HG03442 (cell line): ENCODE measurements around the gene ISOC2.
"Not testable (repeated sequence)": the region's sequence is repeated elsewhere in the genome, so short reads cannot be mapped to it uniquely, and the experiment has no call there.

Experiments
- ATAC-seq: cut with Tn5 transposase; IDR thresholded peaks from one replicate; pipeline ENCODE4 v1.9.1; 2021; ENCODE audit warnings: mild to moderate bottlenecking, moderate library complexity; ENCODE audit not compliant: unreplicated experiment

The ISOC2 gene

DNA sequence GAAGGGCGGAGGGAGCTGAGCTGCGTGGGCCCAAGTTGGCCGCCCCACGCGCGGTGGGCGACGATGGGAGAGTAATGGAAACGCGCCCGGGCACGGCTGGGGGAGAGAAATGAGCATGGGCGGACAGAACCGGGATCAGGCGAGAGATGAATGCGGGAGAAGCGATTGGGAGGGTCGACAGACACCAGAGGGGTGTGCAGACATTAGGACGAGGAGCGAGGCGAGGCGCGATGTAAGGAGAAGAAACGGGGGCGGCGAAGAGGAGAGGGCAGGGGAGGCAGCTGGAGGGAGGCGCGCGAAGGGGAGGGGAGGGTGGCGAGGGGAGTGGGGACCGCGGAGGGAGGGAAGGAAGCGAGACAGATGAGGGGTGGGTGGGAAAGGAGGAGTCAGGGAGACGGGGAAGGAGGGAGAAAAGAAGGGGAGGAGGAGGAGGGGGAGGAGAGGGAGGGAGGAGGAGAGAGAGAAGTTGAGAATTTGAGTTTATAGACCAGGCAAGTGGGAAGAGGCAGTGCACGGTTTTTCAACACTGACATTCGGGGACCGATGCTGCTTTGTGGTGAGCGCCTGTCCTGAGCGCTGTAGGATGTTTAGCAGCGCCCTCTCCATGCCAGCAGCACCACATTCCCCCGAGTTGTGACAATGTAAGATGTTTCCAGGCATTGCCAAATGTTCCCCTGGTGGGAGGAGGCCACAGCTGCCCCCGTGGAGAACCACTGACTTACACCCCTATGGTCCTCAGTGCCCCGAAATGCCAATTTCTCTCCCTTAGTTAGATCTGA lies 18.2 kb downstream of the ISOC2 start, which contains the start of gene SHISA7:
SHISA7 (minus strand) TSS at position 256 of the 779 bp plus-strand sequence. CDS start 437 bp downstream, outside the sequence.
- ATAC-seq = no peak

DNA sequence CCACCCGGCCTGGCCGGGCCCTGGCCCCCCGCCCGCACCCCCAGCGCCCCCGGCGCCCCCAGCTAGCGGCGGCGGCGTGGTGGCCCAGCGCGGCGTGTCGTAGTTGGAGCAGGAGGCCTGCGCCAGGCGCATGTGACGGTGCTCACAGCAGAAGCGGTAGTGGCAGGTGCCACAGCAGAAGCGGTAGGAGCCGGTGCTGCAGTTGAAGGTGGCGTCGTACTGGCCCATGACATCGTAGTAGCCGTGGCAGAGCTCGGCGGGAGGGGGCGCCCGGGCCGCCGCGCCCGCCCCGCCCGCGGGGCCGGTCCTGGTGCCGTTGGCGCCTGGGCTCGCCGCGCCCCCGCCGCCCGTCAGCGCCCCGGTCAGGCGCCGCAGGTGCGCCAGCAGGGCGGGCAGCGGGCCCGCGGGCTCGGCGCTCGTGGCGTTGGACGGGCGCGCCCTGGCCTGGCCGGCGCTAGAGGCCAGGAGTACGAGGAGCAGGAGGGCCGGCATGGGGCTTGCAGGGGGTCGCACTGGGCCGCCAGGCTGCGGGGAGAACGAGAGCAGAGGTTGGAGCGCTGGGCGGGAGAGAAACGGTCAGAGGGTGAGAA lies 19.0 kb downstream of the ISOC2 start:
- no peak for ATAC-seq

DNA sequence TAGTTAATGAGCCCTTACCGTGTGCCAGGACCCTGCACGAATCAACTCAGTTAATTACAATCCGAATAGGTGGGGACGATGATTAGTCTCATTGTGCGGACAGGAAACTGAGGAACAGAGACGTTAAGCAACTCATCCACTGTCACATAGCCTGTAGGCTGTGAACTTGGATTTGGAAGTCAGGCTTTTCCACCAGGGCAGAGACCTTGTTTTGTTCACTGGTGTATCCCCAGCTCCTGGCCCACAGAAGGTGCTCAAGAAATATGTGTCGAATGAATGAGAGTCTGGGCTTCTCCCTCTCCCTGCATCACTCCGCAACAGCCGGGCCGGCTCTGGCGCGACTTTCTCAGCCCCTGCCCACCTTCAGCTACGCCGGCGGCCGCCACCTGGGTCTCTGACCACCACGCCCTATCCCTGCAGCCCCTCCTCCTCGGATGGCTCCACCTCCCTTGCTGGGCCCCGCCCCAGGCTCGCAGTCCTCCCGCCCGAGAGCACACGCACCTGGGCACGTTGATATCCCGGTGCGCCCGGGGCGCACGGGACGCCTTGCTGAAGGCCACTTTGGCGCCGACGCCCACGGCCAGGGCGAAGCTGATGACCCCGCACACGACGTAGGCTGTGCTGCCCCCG lies 19.6 kb downstream of the ISOC2 start:
- ATAC-seq = no peak

DNA sequence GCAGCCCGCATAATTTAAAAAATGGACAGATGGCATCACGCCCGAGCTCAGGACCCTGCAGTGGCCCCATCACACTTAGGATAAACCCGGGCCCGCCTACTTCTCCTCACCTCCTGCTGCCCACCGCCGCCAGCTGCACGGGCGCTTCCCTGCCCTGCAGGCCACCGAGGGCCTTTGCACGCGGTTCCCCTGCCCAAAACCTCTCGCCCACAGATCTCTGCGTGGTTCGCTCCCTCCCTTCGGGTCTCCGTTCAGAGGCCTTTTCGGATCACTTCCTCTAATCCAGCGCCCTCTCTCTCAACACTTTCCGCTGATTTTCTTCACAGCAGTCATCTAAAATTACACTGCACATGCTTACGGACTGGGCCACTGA lies 20.1 kb downstream of the ISOC2 start:
- no peak for ATAC-seq

DNA sequence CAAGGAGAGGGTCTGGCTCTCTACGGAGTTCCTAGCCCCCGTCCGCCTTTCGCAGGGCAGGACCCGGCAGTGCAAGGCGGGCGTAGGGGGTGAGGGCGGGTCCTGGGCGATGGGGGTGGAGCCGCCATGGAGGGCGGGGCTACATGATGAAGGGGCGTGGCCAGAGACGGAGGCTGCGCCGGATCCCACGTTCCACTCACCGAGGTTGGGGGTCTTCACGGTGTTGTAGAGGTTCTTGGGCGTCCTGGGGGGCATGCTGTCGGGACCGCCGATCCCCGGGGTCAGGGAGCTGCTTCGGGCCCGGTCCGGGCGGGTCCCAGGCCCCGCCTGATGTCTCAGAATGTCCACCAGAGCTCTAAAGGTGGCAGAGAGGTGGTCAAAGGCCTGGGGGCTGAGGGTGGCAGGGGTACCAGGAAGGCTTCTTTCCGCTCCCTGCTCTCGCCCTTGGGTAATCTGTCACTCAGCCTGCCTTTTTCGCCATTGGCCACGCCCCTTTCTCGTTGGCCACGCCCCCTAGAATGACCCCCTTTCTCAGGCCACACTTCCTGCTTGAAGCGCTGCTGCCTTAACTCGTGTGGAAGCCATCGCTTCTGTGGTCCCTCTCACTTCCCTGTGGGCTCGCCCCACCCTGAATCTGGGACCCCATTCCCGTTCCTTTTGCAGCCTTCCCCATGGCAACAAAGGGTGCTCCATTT lies 20.9 kb downstream of the ISOC2 start:
- ATAC-seq = no peak

DNA sequence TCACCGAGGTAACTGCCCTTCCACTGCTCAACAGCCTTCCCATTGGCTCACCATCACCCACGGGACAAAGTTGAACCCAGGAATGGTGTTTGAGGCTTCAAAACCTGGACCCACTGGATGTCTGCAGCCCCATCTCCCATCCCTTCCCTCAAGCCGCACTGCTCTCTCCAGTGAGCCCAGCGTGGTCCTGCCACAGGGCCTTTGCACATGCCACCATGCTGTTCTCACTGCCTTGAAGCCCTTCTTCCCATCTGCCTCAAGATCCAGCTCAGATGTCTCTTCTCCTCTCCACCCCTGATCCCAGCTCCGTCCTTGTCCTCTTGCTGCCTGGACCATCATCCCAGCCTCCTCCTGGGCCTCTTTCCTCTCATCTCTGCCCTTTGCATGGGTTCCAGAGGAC lies 22.4 kb downstream of the ISOC2 start:
- no peak for ATAC-seq

DNA sequence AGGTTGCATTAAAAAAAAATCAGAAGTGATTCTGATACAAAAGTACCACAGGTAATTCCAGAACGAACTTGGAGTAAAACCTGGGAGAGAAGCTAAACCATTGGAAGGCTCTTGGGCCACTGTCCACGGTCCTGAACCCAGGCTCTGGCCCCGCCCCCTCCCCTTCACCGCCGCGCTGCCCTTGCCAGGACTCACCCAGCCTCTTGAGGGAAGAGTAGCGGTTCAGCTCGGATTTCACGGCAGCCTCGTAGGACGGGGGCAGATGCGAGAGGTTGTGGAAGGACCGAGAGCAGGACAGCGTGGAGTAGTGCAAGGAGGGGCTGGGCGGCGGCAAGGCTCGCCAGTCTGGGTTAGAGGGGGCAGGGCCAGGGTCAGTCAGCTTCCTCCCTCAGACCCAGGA lies 24.0 kb downstream of the ISOC2 start:
- ATAC-seq = no peak

DNA sequence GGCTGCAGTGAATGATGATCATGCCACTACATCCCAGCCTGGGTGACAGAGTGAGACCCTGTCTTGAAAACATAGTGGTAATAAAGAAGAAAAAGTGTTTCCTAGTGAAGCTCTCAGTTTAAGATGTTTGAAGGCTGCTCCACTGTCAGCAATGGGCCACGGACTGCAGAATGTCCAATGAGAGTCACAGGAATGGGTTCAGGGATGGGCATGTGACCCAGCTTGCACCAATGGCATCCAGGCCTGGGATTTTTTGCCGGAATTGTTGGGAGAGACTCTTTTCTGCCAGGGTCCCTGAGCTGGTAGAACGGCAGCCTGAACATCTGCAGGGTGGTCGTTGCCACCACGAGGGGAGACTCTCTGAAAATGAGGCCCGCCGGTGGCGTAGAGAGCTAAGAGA lies 24.6 kb downstream of the ISOC2 start:
- ATAC-seq = no peak

DNA sequence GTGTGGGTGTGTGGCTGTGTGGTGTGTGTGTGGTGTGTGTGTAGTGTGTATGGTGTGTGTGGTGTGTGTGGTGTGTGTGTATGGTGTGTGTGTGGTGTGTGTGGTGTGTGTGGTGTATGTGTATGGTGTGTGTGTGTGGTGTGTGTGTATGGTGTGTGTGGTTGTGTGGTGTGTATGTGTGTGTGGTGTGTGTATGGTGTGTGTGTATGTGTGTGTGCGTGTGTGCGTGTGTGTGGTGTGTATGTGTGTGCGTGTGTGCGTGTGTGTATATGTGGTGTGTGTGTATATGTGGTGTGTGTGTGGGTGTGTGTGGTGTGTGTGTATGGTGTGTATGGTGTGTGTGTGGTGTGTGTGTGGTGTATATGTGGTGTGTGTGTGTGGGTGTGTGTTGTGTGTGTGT lies 26.4 kb downstream of the ISOC2 start:
- ATAC-seq = no peak

DNA sequence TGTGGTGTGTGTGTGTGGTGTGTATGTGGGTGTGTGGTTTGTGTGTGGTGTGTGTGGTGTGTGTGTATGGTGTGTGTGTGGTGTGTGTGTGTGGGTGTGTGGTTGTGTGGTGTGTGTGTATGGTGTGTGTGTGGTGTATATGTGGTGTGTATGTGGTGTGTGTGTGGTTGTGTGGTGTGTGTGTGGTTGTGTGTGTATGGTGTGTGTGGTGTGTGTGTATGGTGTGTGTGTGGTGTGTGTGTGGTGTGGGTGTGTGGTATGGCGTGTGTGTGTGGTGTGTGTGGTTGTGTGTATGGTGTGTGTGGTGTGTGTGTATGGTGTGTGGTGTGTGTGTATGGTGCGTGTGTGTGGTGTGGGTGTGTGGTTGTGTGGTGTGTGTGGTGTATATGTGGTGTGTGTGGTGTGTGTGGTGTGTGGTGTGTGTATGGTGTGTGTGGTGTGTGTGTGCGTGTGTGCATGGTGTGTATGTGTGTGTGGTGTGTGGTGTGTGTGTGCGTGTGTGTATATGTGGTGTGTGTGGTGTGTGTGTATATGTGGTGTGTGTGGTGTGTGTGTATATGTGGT lies 27.0 kb downstream of the ISOC2 start:
- ATAC-seq = no peak

DNA sequence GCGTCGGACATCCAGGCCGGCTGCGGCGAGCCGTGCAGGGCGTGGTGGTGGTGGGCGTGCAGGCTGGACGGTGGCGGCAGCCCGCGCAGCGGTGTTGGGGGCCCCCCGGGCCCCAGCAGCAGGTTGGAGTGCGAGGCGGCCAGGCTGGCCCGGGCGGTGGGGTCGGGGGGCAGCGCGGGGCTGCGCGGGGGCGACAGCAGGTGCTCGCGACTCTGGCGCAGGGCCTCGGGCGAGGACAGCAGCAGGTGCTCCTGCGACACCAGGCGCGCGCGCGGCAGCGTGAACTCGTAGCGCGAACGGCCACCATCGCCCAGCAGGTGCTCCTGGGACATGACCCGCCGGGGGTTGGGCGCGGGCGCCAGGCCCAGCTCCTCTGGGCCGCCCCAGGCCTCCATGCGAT lies 28.1 kb downstream of the ISOC2 start:
- no peak for ATAC-seq

DNA sequence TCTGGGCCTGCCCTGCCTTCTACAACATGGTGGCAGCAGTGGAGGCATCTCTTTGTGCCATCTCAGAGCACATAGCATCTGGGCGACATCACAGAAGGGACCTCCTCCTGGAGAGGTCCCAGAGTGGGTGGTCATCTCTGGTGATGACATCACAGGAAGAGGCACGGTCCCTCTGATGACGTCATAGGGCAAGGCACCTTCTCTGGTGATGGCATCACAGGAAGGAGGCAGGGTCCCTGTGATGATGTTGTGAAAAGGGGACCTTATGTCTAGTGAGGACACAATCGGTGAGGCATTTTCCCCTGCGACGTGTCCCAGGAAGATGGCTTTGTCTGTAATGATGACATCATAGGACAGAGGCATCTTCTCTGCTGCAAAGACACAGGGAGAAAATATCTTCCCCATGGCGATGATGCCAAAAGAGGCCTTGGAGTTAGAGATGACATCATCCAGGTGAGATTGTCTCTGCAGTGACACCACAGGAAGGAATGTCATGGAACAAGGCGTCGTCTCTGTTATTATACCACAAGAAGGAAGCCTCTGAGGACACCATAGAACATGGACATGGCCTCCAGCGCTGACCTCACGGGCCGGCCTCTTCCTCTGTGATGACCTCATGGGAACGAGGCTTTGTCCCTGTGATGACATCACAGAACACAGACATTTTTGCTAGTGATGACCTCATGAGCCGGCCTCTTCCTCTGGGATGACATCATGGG lies 29.0 kb downstream of the ISOC2 start:
- ATAC-seq = no peak

DNA sequence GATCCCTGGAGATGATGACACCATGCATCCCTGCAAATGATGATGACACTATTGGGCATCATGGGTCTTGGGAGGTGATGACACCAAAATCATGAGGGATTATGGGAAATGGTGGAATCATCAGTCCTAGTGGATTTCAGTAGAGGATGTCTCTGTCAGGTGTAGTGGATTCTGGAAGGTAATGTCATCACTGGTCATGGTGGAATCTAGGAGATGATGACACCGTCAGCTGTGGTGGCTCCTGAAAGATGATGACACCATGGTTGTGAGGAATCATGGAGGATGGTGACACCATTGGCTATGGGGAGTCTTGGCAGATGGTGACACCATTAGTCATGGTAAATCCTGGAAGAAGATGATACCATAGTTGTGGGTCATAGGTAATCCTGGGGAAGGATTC lies 30.3 kb downstream of the ISOC2 start:
- no peak for ATAC-seq

DNA sequence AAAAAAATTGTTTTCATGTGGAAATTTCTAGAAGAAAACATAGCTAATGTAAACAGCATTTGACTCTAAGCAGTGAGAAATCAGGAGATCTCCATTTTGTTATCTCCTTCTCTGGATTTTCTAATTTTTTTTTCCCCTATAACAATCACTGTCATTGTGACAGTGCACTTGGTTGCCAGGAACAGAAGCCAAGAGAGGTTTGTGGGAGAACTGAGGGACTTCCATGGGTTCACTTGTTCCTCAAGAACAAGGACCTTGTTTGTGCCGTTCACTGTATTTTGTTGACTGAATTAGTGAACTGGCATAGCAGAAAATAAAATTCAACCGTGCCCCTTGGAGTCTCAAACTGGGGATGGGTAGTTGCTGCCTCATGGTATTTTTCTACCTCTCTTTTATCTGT lies 35.4 kb downstream of the ISOC2 start:
- no peak for ATAC-seq

DNA sequence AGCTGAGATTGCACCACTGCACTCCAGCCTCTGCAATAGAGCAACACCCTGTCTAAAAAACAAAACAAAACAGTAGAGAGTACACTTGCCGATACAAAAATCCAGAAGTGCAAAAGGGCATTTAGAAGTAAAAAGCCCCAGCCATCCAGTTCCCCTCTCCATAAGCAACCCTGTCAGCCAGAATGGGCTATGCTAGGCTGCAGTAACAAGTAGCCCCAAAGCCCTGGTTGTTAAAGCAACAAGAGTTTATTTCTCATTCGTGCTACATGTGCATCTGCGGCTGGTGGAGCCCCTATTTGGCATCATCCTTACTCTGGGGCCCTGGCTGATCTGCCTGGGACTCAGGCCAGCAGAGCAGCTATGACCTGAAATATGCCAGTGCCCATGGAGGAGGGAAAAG lies 36.9 kb downstream of the ISOC2 start:
- ATAC-seq = no peak

DNA sequence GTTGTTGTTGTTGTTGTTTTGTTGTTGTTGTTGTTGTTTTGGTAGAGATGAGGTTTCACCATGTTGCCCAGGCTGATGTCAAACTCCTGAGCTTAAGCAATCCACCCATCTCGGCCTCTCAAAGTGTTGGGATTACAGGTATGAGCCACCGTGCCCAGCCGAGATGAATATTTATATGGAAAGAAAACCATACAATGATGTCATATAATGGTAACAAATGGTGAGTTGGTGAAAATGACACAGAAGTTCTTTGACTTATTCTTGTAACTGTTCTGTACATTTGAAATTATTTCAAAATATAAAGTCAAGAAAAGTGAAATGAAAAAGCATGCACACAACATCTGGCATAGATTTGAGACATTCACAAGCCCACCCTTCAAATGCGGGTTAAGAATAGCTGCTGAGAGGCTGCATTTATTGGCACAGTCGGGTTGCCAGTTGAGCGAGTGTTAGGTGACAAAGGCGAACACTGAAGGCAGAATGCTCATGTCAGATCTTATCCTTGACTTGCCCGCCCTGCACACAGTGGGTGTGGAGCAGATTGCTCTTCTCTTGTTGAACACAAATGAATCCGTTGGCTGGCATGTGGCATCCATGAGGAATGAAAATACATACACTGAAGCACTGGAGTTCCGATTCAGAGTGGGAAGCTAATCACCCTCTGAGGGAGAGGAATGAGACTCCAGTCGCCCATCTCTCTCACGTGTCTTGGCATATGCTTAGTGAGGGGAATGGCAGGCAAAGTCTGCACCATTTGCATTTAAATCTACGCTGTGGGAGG lies 38.0 kb downstream of the ISOC2 start:
- no peak for ATAC-seq

DNA sequence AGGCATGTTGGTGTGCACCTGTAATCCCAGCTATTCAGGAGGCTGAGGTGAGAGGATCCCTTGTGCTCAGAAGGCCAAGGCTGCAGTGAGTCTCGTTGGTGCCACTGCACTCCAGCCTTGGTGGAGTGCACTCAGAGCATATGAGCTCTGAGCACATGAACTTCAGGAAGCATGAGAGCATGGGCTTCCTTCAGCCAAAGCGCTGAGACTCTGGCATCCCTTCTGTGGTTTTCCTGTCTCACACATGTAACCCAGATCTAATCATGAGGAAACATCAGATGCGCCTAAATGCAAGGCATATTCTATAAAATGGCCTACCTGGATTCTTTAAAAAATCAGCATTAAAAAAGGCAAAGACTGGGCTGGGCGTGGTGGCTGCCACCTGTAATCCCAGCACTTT lies 40.2 kb downstream of the ISOC2 start:
- not testable (repeated sequence) for ATAC-seq

DNA sequence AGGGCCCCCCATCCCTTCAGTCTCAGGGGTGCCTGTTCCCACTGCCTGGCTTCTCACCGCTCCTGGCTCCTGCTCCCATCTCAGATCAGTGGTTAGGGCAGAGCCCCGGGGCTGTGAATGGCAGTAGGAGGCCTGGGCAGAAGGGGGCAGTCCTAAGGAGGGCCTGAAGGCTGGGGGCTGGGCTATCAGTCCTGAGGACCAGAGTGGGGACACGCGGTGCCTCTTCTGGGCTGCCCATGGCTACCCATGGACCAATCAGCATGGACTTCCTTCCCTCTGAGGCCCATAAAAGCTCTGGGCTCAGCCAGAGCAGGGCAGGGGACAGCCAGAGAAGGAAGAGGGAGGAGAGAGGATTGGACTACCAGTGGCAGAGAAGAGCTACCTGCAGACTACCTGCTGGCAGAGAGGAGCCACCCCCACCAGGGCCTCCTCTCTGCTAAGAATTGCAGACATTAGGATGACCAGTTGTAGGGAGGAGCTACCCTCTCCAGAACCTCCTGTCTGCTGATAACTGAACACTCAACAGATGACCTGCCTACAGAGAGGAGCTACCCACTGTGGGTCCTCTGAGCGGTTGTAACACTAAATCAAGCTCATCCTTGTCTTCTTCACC lies 41.7 kb downstream of the ISOC2 start:
- no peak for ATAC-seq

DNA sequence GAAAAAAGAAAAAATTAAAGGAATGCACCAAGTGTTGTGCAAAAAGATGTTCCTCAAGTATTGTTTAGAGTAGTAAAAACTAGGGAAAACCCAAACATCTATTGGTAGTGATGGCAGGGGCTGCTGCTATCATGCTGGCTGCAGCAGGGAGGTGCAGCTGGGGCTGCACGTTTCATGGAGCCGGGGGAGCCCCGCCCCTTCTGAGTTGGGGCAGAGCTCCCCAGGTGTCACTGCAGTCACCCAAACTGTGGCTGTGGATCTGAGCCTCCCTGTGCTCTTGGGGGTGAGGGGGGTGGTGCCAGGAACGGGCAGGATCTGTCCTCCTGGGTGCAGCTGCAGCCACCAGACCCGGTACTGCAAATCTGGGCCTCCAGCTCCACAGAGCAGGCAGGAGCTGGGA lies 42.3 kb downstream of the ISOC2 start:
- no peak for ATAC-seq

DNA sequence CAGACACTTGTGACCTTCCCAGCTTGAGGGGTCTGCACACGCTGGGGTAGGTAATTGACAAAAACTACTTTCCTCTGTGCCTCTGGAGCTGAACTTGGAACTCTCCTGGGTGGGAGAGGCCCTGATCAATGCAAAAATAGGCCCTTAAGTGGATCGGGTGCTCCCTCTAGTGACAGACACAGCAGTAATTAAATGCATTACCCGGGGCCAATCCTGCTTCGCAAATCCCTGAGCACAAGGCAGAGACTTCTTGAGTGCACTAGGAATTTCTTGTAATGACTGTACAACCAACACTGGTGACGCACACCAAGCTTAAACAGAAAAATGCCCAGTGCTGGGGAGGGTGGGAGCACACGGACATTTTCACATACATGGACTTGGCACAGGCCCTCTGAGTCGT lies 43.3 kb downstream of the ISOC2 start:
- no peak for ATAC-seq
